ENCODE measurements around the gene SRBD1.

SRBD1 gene

GRCh38 chr2:45611020-45611859 lies at the start of gene SRBD1:
Gene SRBD1, minus strand, starts transcription at chr2:45611267. Its CDS starts 5,826 bp downstream, at chr2:45605441.
- DNase-seq: peak; percentile 94 to 95

- DNase-seq: no peak
These were observed 43.2 kb upstream of the SRBD1 start for GRCh38 chr2:45654250-45654649.

DNA sequence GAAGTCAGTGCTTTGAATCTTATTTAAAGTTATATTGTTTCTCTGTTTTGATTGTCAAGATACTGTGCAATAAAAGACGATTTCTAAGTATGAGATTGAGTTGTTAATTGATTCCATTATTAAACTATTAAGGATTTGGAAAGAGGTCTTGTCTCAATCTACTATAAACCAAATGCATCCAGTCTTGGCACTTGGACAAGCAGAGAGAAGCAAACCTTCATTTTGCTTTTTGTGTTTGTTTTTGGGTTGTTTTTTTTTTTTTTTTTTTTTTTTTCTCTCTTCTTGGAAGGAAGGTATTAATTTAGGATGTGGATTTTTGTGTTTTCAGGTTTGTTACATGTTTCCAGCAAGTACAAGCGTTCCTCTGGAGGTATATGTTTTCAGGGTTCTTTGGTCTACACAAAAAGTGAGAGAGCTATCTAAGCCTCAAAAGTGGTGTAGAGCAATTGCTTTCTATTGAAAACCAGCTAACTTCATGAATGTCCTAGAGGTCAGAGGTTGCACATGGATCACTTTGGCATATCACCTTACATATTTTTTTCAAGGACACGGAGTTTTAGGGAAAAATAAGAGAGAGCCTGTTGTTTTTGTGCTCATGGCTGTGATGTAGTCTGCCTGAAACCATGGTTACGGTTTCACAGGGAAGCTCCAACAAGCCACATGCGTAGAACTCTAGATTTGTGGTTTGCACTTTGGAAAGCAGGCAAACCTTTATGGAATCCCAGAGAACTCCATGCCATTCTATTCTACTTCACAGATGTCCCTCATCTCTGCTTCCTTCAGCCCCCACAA lies 42.3 kb upstream of the SRBD1 start:
- no peak for DNase-seq

DNA sequence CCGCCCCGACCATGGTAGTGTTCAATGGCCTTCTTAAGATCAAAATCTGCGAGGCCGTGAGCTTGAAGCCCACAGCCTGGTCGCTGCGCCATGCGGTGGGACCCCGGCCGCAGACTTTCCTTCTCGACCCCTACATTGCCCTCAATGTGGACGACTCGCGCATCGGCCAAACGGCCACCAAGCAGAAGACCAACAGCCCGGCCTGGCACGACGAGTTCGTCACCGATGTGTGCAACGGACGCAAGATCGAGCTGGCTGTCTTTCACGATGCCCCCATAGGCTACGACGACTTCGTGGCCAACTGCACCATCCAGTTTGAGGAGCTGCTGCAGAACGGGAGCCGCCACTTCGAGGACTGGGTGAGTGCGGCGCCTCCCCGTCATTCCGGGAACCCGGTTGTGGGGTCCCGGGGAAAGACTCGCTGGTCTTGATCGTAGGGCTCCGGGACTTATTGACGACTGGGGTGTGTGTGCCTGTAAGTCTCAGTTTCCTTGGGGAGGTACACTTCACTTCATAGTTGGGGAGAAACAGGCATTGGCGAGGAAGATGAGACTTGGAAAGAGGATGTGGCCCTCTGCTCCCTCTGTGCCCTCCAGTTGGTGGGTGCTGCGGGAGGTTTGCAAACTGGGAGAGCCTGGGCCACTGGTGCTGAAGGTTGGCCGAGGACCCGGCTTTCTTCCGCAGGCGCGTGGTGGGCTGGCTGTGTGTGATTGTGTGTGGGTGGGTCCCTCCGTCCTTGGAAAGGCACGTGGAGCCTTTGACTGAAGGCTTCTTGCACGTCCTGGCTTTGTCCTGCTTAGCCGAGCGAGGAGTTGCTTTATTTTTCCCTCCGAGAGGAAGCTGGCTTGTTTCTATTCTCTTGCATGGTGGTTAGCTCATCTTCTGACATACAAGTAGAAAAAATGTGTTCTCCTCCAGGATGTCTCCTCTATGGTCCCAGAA lies 41.3 kb upstream of the SRBD1 start:
- peak in 1 of 2 donors; percentile 18 for DNase-seq

DNA sequence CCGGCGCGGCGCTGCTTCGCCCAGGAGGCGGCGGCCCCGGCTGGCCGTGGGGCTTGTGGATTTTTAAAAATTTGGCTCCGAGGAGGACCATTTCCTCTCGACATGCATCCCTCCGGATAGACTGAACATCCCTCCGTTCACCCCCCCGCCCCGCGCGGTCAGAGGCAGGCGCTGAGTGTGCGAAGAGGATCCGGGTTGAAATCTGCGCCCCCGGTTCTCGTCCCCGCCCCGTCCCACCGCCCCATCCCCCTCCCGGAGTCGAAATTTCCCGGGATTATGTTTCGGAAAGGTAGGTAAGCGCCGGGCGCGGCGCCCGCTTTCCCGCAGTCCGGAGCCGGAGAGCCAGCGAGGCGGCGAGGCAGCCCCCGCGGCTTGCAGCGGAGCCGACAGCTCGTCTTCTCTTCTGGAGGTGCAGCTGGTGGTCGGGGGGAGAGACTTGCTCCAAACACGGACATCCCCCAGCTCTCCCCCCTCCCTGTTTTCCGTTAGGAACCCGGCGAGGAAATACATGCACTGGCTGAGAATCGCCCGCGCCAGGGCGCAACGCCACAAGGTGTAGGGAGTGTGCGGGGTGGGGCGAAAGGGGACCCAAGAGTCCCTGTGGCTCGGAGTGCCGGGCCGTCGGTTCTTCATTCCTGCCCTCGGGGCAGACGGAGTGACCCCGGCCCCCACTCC lies 40.5 kb upstream of the SRBD1 start, which contains the start of gene PRKCE:
Gene PRKCE, plus strand, starts transcription at position 261 of the 675 bp plus-strand sequence.
- peak; percentile 31 to 41 for DNase-seq

DNA sequence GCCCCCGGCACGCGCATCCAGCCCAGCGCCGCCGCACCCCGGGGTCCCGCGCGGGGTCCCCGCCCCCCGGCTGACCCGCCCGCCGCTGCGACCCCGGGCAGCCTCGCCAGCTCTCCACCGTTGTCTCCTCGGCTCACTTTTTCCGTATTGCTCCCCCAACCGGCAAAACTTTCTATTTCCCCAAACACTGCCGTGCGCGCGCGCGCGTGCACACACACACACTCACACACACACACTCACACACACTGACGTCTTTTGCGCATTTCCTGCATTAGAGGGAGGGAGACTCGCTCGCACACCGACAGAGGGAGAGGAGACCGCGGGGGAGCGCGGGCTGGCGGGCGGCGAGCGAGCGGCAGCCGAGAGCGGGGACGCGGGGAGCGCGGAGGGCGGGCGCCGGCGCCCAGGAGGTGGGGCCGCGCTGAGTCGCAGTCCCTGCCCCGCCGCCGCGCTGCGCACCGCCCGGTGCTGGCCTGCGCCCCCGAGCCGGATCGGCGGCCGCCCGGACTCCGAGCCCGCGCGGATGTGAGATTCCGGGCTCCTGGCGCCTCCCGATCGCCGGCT lies 39.9 kb upstream of the SRBD1 start:
- peak; percentile 82 to 85 for DNase-seq

- peak; percentile 41 to 46 for DNase-seq
These were observed 39.1 kb upstream of the SRBD1 start for GRCh38 chr2:45649858-45650811.

- DNase-seq: no peak
These were observed 38.4 kb upstream of the SRBD1 start for GRCh38 chr2:45649462-45649857.

- no peak for DNase-seq
These were observed 37.6 kb upstream of the SRBD1 start for GRCh38 chr2:45648636-45649035.

- no peak for DNase-seq
These were observed 37.0 kb upstream of the SRBD1 start for GRCh38 chr2:45647986-45648520.

GRCh38 chr2:45647356-45647755 lies 36.3 kb upstream of the SRBD1 start:
- no peak for DNase-seq

- DNase-seq: no peak
These were observed 35.2 kb upstream of the SRBD1 start for GRCh38 chr2:45646289-45646688.

GRCh38 chr2:45643543-45644542 lies 32.8 kb upstream of the SRBD1 start:
- peak; percentile 74 to 83 for DNase-seq

- DNase-seq: no peak
These were observed 32.0 kb upstream of the SRBD1 start for GRCh38 chr2:45643095-45643494.

- DNase-seq: no peak
These were observed 29.5 kb upstream of the SRBD1 start for GRCh38 chr2:45640576-45640975.

GRCh38 chr2:45637440-45637839 lies 26.4 kb upstream of the SRBD1 start:
- no peak for DNase-seq

DNA sequence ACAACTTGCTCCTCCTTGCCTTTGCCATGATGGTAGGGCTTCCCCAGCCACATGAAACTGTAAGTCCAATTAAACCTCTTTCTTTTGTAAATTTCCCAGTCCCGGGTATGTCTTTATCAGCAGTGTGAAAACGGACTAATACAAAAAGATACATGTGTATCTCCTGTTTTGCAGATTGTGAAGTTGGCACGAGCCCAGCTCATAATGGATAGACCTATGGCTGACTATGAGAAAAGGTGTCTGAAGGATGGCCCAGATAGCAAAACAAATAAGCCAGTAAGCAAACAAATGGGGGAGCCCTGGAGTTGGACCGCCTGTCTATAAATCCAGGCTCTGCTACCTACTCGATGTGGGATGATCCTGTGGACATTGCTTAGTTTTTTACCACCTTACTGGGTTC lies 24.9 kb upstream of the SRBD1 start:
- no peak for DNase-seq

DNA sequence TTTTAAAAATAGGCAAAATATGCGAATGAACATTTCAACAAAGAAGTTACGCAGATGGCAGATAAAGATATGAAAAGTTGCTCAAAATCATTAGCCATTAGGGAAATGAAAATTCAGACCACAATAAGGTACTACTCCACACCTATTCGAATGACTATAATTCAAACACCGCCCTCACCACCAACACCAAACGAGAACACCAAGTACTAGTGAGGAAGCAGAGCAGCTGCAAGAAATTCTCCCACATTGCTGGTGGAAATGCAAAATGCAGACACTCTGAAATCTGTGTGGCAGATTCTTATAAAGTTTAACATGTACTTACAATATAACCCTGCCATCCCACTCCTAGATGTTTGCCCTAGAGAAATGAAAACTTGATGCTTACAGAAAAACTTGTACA lies 23.2 kb upstream of the SRBD1 start:
- DNase-seq: no peak

GRCh38 chr2:45631955-45632354 lies 20.9 kb upstream of the SRBD1 start:
- DNase-seq: no peak

Measured in stimulated activated CD4-positive, alpha-beta T cell treated with anti-CD3 and anti-CD28 coated beads, Interleukin-2, amount 100 ng/mL, for 48 hours (primary cell).